GM21515 (cell line): ENCODE data around the gene ZNF235.
"Not testable (repeated sequence)": the region's sequence is repeated elsewhere in the genome, so short reads cannot be mapped to it uniquely, and the experiment has no call there.

Source experiments
- ATAC-seq: cut with Tn5 transposase; IDR thresholded peaks from one replicate; pipeline ENCODE4 v1.9.1; 2021; ENCODE audit not compliant: unreplicated experiment

The ZNF235 gene

GRCh38 chr19:44258136-44258535 lies 46.7 kb downstream of the ZNF235 start:
- ATAC-seq = no peak

DNA sequence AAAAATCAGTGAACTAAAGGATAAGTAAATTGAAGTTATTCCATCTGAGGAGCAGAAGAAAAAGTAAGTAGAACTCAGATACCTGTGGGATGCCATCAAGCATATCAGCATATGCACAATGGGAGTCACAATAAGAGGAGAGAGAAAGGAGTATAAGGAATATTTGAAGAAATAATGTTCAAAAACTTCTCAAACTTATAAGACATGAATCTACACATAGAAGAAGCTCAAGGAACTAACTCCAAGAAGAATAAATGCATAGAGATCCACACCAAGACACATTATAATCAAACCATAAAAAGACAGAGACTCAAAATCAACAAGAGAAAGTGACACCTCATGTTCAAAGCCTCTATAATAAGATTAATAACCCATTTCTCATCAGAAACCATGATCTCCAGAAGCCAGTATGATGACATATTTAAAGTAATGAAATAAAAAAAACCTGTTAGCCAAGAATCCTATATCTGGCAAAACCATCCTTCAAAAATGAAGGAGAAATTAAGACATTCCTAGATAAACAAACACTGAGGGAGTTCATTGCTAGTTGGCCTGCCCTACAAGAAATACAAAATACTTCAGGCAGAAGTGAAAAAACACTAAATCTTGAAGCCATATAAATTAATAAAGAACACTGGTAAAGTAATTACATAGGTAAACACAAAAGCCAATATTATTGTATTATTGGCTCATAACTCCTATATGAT lies 49.0 kb downstream of the ZNF235 start:
- ATAC-seq = no peak

DNA sequence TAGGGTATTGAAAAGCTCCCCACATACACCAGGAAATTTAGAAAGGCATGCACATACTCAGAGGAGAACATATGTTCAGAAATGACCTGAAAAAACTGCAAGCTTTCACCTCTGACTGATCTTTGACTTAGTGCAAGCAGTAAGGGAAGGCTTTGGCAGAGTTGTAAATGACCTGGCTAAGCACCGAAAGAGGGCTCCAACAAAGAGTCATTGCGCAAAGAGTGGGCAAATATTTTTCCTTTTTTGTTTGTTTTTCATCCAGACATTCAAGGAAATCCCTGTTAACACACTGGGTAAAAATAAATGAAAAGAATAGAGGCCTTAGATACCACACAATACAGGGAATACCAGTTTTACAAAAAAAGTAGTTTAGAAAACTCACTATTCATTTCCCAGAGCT lies 50.3 kb downstream of the ZNF235 start:
- no peak for ATAC-seq

DNA sequence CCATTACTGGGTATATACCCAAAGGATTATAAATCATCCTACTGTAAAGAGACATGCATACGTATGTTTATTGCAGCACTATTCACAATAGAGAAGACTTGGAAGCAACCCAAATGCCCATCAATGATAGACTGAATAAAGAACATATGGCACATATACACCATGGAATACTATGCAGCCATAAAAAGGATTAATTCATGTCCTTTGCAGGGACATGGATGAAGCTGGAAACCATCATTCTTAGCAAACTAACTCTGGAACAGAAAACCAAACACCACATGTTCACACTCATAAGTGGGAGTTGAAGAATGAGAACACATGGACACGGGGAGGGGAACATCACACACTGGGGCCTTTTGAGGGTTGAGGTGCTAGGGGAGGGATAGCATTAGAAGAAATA lies 51.4 kb downstream of the ZNF235 start:
- not testable (repeated sequence) for ATAC-seq

- ATAC-seq = not testable (repeated sequence)
Measured at GRCh38 chr19:44252332-44252731, 52.5 kb downstream of the ZNF235 start.

DNA sequence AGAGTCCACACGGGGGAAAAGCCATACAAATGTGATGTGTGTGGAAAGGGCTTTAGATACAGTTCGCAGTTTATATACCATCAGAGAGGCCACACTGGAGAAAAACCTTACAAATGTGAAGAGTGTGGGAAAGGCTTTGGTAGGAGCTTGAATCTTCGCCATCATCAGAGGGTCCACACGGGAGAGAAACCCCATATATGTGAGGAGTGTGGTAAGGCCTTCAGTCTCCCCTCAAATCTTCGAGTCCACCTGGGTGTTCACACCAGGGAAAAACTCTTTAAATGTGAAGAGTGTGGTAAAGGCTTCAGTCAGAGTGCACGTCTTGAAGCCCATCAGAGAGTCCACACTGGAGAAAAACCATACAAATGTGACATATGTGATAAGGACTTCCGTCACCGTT lies 68.4 kb downstream of the ZNF235 start:
- ATAC-seq = no peak
